ENCODE data around the gene CEACAM4. TPM values are rescaled to one million over a fixed set of nuclear protein-coding genes. Genes with fewer than 3 reads are reported as not detected.
"Not testable (repeated sequence)": the region's sequence is repeated elsewhere in the genome, so short reads cannot be mapped to it uniquely, and the experiment has no call there.

The CEACAM4 gene
- total RNA-seq, 1 donor from 2014 or later: not detected

GRCh38 chr19:41587101-41587837, 39.6 kb downstream of the CEACAM4 start:
- no peak for DNase-seq (ENCODE audit: extremely low read depth, low read depth, low spot score)

- DNase-seq (ENCODE audit: extremely low read depth, low read depth, low spot score): no peak
These were observed 40.8 kb downstream of the CEACAM4 start for GRCh38 chr19:41586064-41586463.

GRCh38 chr19:41584931-41585330, 41.9 kb downstream of the CEACAM4 start:
- no peak for DNase-seq (ENCODE audit: extremely low read depth, low read depth, low spot score)

- no peak for DNase-seq (ENCODE audit: extremely low read depth, low read depth, low spot score)
These were observed 42.5 kb downstream of the CEACAM4 start for GRCh38 chr19:41584260-41584810.

GRCh38 chr19:41582577-41583182, 44.2 kb downstream of the CEACAM4 start:
- not testable (repeated sequence) for DNase-seq (ENCODE audit: extremely low read depth, low read depth, low spot score)

- not testable (repeated sequence) for DNase-seq (ENCODE audit: extremely low read depth, low read depth, low spot score)
These were observed 45.8 kb downstream of the CEACAM4 start for GRCh38 chr19:41581068-41581467.

- no peak for DNase-seq (ENCODE audit: extremely low read depth, low read depth, low spot score)
These were observed 48.0 kb downstream of the CEACAM4 start for GRCh38 chr19:41578886-41579285.

GRCh38 chr19:41577833-41578232, 49.0 kb downstream of the CEACAM4 start:
- no peak for DNase-seq (ENCODE audit: extremely low read depth, low read depth, low spot score)

GRCh38 chr19:41577144-41577830, 49.6 kb downstream of the CEACAM4 start:
- DNase-seq (ENCODE audit: extremely low read depth, low read depth, low spot score): no peak

- no peak for DNase-seq (ENCODE audit: extremely low read depth, low read depth, low spot score)
These were observed 50.9 kb downstream of the CEACAM4 start, which contains the start of gene CEACAM21 for GRCh38 chr19:41575998-41576397. Gene CEACAM21, plus strand, starts transcription at chr19:41576166. Its CDS starts 109 bp downstream, at chr19:41576275.

GRCh38 chr19:41570639-41571112, 56.2 kb downstream of the CEACAM4 start:
- no peak for DNase-seq (ENCODE audit: extremely low read depth, low read depth, low spot score)

GRCh38 chr19:41570179-41570578, 56.7 kb downstream of the CEACAM4 start:
- no peak for DNase-seq (ENCODE audit: extremely low read depth, low read depth, low spot score)

GRCh38 chr19:41569481-41570150, 57.3 kb downstream of the CEACAM4 start:
- DNase-seq (ENCODE audit: extremely low read depth, low read depth, low spot score): no peak

Other genes starting within 250 kb of the CEACAM4 start
- gene EXOSC5, start 229.7 kb downstream of the CEACAM4 start, total RNA-seq: 16.7 and 17.0 TPM in 2 replicates
- 27.0 and 33.6 TPM in 2 replicates for gene BCKDHA, start 229.3 kb downstream of the CEACAM4 start, total RNA-seq
- gene B3GNT8, start 199.7 kb downstream of the CEACAM4 start, total RNA-seq: 0.19 and 5.5 TPM in 2 replicates
- gene DMAC2, start 187.2 kb downstream of the CEACAM4 start, total RNA-seq: 45.2 and 50.2 TPM in 2 replicates
- not detected in 2 replicates for gene ERICH4, start 183.9 kb downstream of the CEACAM4 start, total RNA-seq
- gene CEACAM21, start 50.9 kb downstream of the CEACAM4 start, total RNA-seq: 8.8 and 9.7 TPM in 2 replicates
- gene CEACAM7, start 61.2 kb upstream of the CEACAM4 start, total RNA-seq: not detected in 2 replicates
- not detected in 2 replicates for gene CEACAM5, start 81.6 kb upstream of the CEACAM4 start, total RNA-seq
- gene CEACAM6, start 128.5 kb upstream of the CEACAM4 start, total RNA-seq: not detected in 2 replicates
- not detected in 2 replicates for gene CEACAM3, start 169.5 kb upstream of the CEACAM4 start, total RNA-seq
- not detected in 2 replicates for gene LYPD4, start 217.6 kb upstream of the CEACAM4 start, total RNA-seq
- not detected in 2 replicates for gene DMRTC2, start 218.0 kb upstream of the CEACAM4 start, total RNA-seq
- gene RPS19, start 233.2 kb upstream of the CEACAM4 start, total RNA-seq: 1,545 and 1,877 TPM in 2 replicates